Vein endothelial cell (primary cell): ENCODE results near the gene AGPS. TPM values are rescaled to one million over a fixed set of nuclear protein-coding genes. Genes with fewer than 3 reads are reported as not detected.

Source experiments
- small RNA-seq: library from RNA; depleted of rRNA; stranded (forward); fragments of <200 nt; gene quantifications from one replicate; pipeline ENCODE3, GENCODE V24; 2012
- total RNA-seq: library from RNA; depleted of rRNA; stranded (reverse); fragments of >200 nt; gene quantifications from 2 replicates; pipeline ENCODE4 v1.2.3, GENCODE V29; 2012

AGPS gene
- total RNA-seq = 56.5 and 62.6 TPM in 2 replicates

GRCh38 chr2:177392373-177393202, at the start of gene AGPS:
TSS of gene AGPS (plus strand) at chr2:177392773. CDS start at chr2:177392790, 17 bp downstream.

Small RNA genes within 50 kb of the gene (small RNA-seq; reads per million reads assigned to genes)
- gene RF01210 = not detected

Other genes starting within 250 kb of the AGPS start
- gene HNRNPA3, start 180.0 kb upstream of the AGPS start, total RNA-seq = 44.4 and 56.6 TPM in 2 replicates
- gene NFE2L2, start 128.0 kb upstream of the AGPS start, total RNA-seq = 52.9 and 55.2 TPM in 2 replicates